Activated naive CD8-positive, alpha-beta T cell (primary cell): Measurements from ENCODE around the gene EMP2.

Source experiments
- H3K27ac Mint-ChIP-seq: one replicate; pipeline ENCODE4 v1.8.0; 2021; ENCODE audit warnings: mixed read lengths
- H3K27me3 Mint-ChIP-seq: one replicate; pipeline ENCODE4 v1.8.0; 2021; ENCODE audit warnings: mixed read lengths
- H3K36me3 Mint-ChIP-seq: one replicate; pipeline ENCODE4 v1.8.0; 2021; ENCODE audit warnings: mixed read lengths
- H3K4me1 Mint-ChIP-seq: one replicate; pipeline ENCODE4 v1.8.0; 2021; ENCODE audit warnings: low read depth, mixed read lengths
- H3K4me3 Mint-ChIP-seq: one replicate; pipeline ENCODE4 v1.8.0; 2021; ENCODE audit warnings: mild to moderate bottlenecking, mixed read lengths
- H3K9me3 Mint-ChIP-seq: one replicate; pipeline ENCODE4 v1.8.0; 2021; ENCODE audit warnings: low read depth, mixed read lengths

Gene EMP2

DNA sequence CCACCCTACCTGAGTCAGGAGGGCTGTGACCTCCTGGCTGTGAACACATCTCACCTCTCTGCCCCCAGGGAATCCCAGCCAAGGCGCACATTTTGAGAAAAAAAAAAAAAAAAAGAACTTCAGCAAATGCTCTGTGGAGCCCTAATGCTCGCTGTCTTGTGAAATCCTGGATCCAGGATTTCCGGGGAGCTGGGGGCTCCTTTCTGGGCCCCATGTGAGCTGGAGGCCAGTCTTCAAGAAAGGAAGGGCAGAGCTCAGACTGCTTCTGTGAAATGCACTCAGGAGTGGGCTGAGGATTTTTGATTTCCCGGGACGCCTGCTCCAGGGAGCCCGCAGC, 36.0 kb upstream of the EMP2 start:
- no peak overlapping the region for H3K4me3 Mint-ChIP-seq
- peaks cover 3% of the 10 kb centered on the region for H3K4me1 Mint-ChIP-seq
- H3K36me3 Mint-ChIP-seq, result no peaks in the 10 kb centered on the region
- H3K27me3 Mint-ChIP-seq, result peaks cover 11% of the 10 kb centered on the region
- H3K9me3 Mint-ChIP-seq, result no peaks in the 10 kb centered on the region
- no peak overlapping the region for H3K27ac Mint-ChIP-seq

DNA sequence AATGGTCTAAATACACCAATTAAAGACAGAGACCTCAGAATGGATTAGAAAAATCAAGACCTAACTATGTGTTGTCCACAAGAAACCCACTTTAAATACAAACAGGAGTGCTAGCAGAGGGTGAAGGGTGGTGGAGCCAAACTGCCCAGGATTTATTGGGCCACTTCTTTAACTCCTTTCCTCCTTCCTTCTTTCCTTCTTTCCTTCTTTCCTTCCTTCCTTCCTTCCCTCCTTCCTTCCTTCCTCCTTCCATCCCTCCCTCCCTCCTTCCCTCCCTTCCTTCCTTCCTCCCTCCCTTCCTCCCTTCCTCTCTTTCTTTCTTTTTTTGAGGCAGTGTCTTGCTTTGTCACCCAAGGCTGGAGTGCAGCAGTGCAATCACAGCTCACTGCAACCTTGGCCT, 34.3 kb upstream of the EMP2 start:
- peaks cover 11% of the 10 kb centered on the region for H3K27me3 Mint-ChIP-seq
- no peaks in the 10 kb centered on the region for H3K36me3 Mint-ChIP-seq
- H3K4me3 Mint-ChIP-seq, result no peak overlapping the region
- H3K27ac Mint-ChIP-seq, result no peak overlapping the region
- no peaks in the 10 kb centered on the region for H3K9me3 Mint-ChIP-seq
- H3K4me1 Mint-ChIP-seq, result peaks cover 2% of the 10 kb centered on the region

DNA sequence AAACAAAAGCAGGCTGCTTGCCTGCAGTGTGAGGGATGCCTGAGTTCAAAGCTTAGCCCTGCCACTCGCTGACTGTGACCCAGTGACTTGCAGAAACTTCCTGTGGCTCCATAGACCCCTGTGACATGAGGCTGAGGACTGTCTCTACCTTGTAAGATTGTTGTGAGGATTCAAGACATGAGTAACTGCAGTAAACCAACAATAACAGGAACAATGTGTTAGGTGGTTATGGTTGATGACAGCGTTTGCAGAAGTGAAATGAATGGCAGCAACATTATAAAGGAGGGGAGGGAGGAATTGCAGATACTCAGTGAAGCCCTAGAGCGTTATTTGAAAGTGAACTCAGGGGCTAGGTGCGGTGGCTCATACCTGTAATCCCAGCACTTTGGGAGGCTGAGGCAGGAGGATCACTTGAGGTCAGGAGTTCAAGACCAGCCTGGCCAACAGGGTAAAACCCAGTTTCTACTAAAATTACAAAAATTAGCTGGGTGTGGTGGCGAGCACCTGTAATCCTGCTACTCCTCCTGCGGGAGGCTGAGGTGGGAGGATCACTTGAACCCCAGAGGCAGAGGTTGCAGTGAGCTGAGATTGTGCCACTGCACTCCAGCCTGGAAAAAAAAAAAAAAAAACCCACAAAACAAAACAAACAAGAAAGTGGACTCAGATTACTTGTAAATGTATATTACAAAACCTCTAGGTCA, 33.5 kb upstream of the EMP2 start:
- H3K4me1 Mint-ChIP-seq, result no peaks in the 10 kb centered on the region
- H3K9me3 Mint-ChIP-seq, result no peaks in the 10 kb centered on the region
- H3K27me3 Mint-ChIP-seq, result peaks cover 11% of the 10 kb centered on the region
- H3K4me3 Mint-ChIP-seq, result no peak overlapping the region
- no peaks in the 10 kb centered on the region for H3K36me3 Mint-ChIP-seq
- H3K27ac Mint-ChIP-seq, result no peak overlapping the region

DNA sequence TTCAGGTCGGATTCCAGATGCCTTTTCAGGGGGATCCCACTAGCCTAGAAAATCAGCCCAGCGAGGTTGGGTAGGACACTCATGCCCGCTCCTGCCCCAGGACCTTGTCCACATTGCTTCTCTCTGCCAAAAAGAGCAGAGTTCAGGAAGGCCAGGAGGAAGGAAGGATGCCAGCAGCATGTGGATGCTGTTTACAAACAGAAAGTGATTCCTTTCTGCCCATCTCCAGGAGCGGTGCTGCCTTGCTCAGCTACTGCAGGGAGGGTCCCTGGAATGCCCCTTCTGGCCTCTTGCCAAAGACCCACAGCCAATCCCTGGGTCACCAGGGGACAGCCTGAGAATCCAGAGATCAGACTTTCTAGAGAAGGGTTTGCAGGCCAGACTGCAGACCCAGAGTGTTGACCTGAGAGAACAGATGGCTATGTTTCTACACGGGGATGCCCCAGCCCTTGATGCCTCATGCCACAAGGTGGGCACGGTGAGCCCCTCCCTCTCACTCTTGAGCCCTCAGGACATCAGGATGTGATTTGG, 32.3 kb upstream of the EMP2 start:
- Mint-ChIP-seq H3K36me3 (no peaks in the 10 kb centered on the region), H3K27ac (no peak overlapping the region), H3K27me3 (peaks cover 5% of the 10 kb centered on the region), H3K4me3 (no peak overlapping the region), H3K9me3 (no peaks in the 10 kb centered on the region), H3K4me1 (no peaks in the 10 kb centered on the region)

DNA sequence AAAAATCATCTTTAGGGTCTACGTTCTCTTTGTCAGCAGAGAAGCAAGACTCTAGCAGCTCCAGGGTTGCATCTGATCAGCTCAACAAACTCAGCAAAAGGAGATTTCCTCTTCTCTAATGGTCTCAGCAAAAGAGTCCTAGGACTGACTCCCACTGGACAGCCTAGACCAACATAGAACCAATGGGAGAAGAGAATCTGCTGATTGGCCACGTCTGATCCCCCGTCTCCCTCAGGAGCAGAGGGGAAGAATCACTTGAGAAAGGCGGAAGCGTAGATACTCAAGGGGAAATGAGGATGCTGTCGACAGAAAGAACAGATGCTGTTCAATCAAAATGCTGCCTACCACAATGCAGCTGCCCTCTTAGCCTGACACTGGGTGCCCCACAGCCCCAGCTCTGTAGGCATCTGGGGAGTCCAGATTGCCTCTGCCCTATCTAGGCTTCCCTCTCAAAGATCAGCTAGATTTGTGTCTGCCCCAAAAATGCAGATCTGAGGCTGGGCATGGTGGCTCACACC, 31.5 kb upstream of the EMP2 start:
- Mint-ChIP-seq H3K27ac (no peak overlapping the region), H3K9me3 (no peaks in the 10 kb centered on the region), H3K36me3 (no peaks in the 10 kb centered on the region), H3K27me3 (peaks cover 5% of the 10 kb centered on the region), H3K4me1 (no peaks in the 10 kb centered on the region), H3K4me3 (no peak overlapping the region)

DNA sequence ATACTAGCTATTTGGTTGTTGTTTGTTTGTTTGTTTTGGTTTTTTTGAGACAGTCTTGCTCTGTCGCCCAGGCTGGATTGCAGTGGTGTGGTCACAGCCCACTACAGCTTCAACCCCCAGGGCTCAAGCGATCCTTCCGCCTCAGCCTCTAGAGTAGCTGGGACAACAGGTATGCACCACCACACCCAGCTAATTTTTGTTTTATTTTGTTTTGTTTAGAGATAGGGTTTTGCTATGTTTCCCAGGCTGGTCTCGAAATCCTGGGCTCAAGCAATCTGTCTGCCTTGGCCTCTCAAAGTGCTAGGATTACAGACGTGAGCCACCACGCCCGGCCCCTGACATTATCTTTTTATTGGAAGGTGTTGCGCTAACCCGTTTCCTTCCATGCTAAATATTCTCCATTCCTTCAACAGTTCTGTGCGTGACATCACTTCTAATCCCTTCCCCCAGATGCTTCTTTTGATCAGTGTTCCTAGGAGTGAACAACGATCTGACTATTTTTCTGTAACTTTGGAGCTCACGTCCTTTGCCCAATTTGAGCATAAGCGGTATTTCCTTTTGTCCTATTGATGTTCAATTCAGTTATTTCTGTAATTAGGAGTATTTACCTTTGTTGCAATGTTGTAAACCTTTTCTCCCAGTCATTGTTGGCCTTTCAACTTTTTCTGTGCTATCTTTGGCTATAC, 30.2 kb upstream of the EMP2 start:
- Mint-ChIP-seq H3K27me3 (peaks cover 6% of the 10 kb centered on the region), H3K4me3 (no peak overlapping the region), H3K4me1 (no peaks in the 10 kb centered on the region), H3K9me3 (no peaks in the 10 kb centered on the region), H3K36me3 (no peaks in the 10 kb centered on the region), H3K27ac (no peak overlapping the region)

DNA sequence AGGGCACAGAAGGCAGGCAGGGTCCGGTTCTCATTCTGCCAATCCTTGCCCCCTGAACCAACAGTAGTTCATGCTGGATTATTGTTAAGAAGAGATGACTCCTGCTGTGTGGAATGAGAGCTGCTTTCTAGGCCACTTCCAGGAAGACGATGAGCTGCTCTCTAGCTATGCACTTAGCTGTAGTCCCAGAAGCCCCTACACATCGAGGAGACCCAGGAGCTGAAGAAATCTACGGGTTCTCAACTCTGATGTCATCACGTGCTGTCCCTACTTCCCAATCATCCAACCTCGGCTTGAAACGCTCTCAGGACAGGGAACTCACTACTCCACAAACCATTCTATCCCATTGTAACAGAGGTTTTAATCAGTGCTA, 29.0 kb upstream of the EMP2 start:
- no peaks in the 10 kb centered on the region for H3K4me1 Mint-ChIP-seq
- H3K9me3 Mint-ChIP-seq, result no peaks in the 10 kb centered on the region
- H3K27me3 Mint-ChIP-seq, result peaks cover 6% of the 10 kb centered on the region
- H3K4me3 Mint-ChIP-seq, result no peak overlapping the region
- no peak overlapping the region for H3K27ac Mint-ChIP-seq
- H3K36me3 Mint-ChIP-seq, result no peaks in the 10 kb centered on the region

DNA sequence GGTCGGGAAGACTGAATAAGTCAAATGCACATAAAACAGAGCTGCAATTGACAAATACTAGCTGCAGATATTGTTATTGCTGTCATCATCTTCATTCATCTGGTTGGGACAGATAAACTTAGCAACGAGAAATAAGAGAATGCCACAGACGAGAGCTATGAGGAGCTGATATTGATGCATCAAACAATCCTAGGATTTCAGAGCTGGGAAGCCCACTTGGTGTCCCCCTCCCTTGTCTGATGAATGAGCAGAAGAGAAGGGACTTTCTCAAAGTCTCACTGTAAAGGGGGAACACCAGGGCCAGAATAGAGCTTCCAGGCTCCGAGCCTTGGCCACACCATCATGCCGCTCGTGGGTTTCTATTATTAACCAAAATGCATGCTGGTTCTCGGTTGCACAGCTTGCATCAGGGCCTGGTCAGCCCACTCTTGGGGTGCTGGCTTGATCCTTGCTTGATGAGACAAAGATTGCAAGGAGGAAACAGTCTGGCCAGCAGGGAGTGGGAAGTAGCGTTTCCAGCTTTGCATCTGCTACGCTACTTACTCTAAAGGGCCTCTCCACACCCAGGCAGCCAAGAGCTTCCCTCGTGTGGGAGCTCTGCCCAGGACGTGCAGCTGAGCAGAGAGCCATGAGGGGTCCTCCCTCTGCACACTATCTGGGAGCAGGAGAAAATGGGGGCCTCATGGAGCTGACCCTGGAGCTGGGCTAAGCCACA, 28.4 kb upstream of the EMP2 start:
- Mint-ChIP-seq H3K27ac (no peak overlapping the region), H3K4me3 (no peak overlapping the region), H3K27me3 (peaks cover 6% of the 10 kb centered on the region), H3K4me1 (no peaks in the 10 kb centered on the region), H3K36me3 (no peaks in the 10 kb centered on the region), H3K9me3 (no peaks in the 10 kb centered on the region)

DNA sequence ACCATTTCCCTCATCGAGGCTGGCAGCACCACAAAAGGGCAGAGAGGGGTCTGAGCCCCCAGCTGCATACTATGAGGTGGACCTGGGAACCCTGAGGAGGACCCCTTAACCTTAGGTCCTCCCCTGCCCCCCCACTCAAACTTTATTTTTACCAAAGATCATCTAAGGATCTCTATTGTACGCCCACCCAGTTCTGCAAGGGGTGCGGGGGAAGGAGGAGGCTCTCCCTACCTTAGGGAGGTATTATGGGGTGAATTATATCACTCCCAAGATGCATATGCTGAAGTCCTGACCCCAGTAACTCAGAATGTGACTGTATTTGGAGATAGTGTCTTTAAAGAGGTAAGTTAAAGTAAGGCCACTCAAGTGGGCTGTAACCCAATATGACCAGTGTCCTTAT, 26.8 kb upstream of the EMP2 start:
- Mint-ChIP-seq H3K27me3 (peaks cover 3% of the 10 kb centered on the region), H3K27ac (no peak overlapping the region), H3K36me3 (no peaks in the 10 kb centered on the region), H3K9me3 (no peaks in the 10 kb centered on the region), H3K4me1 (no peaks in the 10 kb centered on the region), H3K4me3 (no peak overlapping the region)

DNA sequence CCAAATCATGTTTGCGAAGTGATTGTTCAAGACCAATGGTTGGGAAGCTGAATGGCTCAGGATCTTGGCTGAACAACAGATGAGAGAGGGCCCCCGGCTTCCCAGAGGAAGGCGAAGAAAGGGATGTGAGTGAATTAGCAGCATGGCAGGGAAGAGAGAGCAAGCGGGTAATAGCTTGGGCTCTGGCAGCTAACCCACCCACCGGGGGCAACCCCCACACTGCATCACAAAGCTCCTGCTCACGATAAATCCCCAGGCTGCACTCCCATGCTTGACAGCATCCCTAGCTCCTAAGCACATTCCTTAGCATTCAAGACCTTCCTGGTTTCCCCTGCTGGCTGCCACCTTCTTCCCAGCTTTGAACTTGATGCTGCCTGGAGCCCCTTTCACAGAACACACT, 26.2 kb upstream of the EMP2 start:
- no peak overlapping the region for H3K4me3 Mint-ChIP-seq
- H3K4me1 Mint-ChIP-seq, result no peaks in the 10 kb centered on the region
- no peaks in the 10 kb centered on the region for H3K9me3 Mint-ChIP-seq
- peaks cover 3% of the 10 kb centered on the region for H3K27me3 Mint-ChIP-seq
- H3K36me3 Mint-ChIP-seq, result no peaks in the 10 kb centered on the region
- no peak overlapping the region for H3K27ac Mint-ChIP-seq

DNA sequence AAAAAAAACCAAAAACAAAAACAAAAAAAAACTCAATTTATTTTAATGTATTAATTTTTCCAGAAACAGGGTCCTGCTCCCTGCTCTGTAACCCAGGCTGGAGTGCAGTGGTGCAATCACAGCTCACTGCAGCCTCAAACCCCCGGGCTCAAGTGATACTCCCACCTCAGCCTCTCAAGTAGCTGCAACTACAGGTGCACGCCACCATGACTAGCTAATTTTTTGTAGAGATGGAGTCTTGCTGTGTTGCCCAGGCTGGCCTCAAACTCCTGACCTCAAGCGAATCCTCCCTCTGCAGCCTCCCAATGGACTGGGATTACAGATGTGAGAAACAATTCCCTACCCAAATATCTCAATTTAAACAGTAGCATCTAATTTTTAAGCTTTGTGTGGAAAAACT, 25.2 kb upstream of the EMP2 start:
- Mint-ChIP-seq H3K9me3 (no peaks in the 10 kb centered on the region), H3K27ac (no peak overlapping the region), H3K27me3 (peaks cover 3% of the 10 kb centered on the region), H3K4me1 (no peaks in the 10 kb centered on the region), H3K36me3 (no peaks in the 10 kb centered on the region), H3K4me3 (no peak overlapping the region)

DNA sequence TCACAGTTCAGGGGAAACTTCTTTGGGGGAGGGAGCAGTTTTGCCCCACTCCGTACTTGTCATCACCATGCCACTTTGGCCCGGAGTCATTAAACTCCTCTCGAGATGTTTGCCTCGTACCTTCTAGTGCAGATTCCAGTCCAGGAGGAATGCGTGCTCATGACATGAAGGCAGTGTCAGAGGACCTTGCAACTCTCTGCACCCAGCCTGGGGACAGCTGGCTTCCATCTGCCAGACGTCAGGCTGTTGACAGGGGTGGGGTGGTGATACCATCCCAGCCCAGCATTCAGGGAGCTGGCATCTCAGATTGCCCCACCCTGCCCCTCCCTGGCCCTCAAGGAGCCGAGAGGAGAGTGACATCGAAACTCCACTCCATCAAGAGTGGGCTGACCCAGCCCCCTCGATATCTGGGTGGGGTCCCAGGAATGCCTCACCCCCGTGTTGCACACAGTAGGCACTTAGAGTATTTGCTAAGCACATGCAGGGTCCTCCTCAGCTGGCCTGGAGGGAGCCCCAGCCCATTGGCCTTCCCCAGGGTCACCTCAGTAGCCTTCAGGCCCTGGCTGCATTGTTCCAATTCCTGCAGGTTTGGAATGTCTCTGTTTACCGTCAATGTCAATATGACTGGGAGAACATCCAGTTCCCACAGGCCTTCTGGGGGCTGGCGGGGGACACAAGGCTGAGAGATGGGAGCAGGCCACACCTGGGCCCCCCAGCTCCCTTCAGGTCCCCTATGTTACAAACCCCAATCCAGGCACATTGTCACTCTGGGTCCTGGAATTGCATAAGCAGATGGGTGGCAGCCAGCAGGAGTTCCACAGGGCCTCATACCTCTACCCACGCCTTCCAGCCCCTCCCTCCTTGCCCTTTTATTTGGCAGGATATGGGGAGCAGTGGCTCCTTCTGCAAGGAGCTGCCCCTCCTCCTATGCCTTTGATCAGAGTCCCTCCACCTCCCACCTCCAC, 21.3 kb upstream of the EMP2 start:
- Mint-ChIP-seq H3K36me3 (no peaks in the 10 kb centered on the region), H3K27me3 (peaks cover 9% of the 10 kb centered on the region), H3K27ac (no peak overlapping the region), H3K9me3 (no peaks in the 10 kb centered on the region), H3K4me3 (no peak overlapping the region), H3K4me1 (no peaks in the 10 kb centered on the region)

DNA sequence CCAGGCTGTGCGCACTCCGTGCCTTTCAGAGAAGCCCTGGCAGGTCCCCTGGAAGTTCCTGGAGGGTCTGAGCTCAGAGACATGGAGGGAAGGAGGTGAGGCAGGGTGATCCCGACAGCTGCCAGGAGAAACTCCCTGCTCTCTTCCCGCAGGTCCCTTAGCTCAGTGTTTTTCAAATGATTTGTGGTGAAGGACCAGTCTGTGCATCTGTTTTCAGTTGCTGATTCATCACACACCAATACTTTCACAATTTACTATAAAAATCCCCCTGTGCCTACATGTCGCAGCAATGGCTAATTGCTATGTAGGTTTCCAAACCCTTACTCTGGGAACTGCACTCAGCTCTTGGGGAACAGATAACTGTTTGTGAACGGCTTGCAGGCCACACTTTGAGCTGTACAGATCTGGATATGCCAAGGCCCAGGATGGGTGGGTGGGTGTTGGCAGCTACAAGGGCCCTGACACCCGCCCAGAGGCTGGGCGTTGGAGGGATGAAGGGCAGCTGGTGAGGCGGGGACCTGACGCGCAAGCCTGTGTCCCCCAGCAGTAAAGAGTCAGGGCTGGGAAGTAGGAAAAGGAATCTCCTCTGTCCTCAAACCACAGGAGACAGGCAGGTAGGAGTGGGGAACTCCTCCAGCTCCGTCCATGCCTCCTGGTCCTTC, 20.5 kb upstream of the EMP2 start:
- Mint-ChIP-seq H3K27me3 (peaks cover 9% of the 10 kb centered on the region), H3K4me3 (no peak overlapping the region), H3K27ac (no peak overlapping the region), H3K36me3 (no peaks in the 10 kb centered on the region), H3K4me1 (no peaks in the 10 kb centered on the region), H3K9me3 (no peaks in the 10 kb centered on the region)

DNA sequence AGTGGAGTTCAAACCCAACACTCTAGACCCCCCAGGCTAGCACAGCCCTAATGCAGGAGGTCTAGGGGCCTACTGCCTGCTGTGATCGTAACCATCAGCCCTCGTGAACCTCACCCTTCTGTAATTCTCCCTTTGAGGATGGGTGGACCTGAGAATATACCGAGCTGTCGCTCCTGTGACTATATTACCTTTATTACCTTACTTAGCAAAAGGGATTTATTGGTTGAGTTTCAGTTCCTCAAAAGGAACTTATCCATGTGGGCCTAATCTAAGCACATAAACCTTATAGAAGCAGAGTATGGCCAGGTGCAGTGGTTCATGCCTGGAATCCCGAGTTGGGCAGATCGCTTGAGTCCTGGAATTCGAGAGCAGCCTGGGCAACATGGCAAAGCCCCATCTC, 19.2 kb upstream of the EMP2 start:
- no peaks in the 10 kb centered on the region for H3K36me3 Mint-ChIP-seq
- no peak overlapping the region for H3K4me3 Mint-ChIP-seq
- no peak overlapping the region for H3K27ac Mint-ChIP-seq
- H3K27me3 Mint-ChIP-seq, result peaks cover 9% of the 10 kb centered on the region
- no peaks in the 10 kb centered on the region for H3K9me3 Mint-ChIP-seq
- no peaks in the 10 kb centered on the region for H3K4me1 Mint-ChIP-seq
